Spleen (tissue), 7 donors: ENCODE data around the gene RNF39.

Experiments
- POLR2A ChIP-seq, 3 donors: fragments of 450-650 bp; IDR thresholded peaks; one replicate each; pipeline ENCODE4 v1.5.1; 2017; ENCODE audit warnings: antibody characterized with exemption in 3 of 3, mild to moderate bottlenecking in 1 of 3
- TF ChIP-seq, protein P1 (sequence below), 11 experiments: fragments of 200-600 bp in 7 of 11; fragments of 450-650 bp in 4 of 11; sonication (generic) in 4 of 11; IDR thresholded peaks in 8 of 11; conservative IDR thresholded peaks in 3 of 11; 1 replicate in 7 of 11; 2 replicates in 4 of 11; pipeline versions ENCODE4 v1.4.0 to v1.8.0; 2016 to 2021; ENCODE audit warnings: antibody characterized with exemption in 11 of 11, inconsistent platforms in 4 of 11, mild to moderate bottlenecking in 1 of 11
- donor health status: DM: no; HTN: no; CAD: no; lungs with moderate emphysema.
- donor health status: DM: no; HTN: no; CAD: no.
- donor health status: DM: no; HTN: no; CAD: no.

- TF ChIP-seq, protein P1, sequence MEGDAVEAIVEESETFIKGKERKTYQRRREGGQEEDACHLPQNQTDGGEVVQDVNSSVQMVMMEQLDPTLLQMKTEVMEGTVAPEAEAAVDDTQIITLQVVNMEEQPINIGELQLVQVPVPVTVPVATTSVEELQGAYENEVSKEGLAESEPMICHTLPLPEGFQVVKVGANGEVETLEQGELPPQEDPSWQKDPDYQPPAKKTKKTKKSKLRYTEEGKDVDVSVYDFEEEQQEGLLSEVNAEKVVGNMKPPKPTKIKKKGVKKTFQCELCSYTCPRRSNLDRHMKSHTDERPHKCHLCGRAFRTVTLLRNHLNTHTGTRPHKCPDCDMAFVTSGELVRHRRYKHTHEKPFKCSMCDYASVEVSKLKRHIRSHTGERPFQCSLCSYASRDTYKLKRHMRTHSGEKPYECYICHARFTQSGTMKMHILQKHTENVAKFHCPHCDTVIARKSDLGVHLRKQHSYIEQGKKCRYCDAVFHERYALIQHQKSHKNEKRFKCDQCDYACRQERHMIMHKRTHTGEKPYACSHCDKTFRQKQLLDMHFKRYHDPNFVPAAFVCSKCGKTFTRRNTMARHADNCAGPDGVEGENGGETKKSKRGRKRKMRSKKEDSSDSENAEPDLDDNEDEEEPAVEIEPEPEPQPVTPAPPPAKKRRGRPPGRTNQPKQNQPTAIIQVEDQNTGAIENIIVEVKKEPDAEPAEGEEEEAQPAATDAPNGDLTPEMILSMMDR (IDR thresholded peaks at IDR 0.05 in 8 of 11, conservative IDR thresholded peaks at IDR 0.05 in 3 of 11) = no peak
- no peak for TF ChIP-seq POLR2A (IDR thresholded peaks at IDR 0.05)
Observed at GRCh38 chr6:30067460-30068139, 8.0 kb downstream of the RNF39 start.
